Keratinocyte (primary cell): ENCODE measurements around the gene MCM9. TPM values are rescaled to one million over a fixed set of nuclear protein-coding genes. Genes with fewer than 3 reads are reported as not detected.

Experiments
- DNase-seq: peaks from one replicate; pipeline ENCODE4 v3.0.0-alpha.2; 2011; ENCODE audit warnings: low read depth, missing footprints, low spot score
- FAIRE-seq: peaks from 2 replicates; lab custom pipeline; 2011; peaks lifted over from hg19 to GRCh38; lab: Jason Lieb, UNC
- H2AFZ ChIP-seq: 2 replicates; pipeline ENCODE4 v1.6.0; 2012; ENCODE audit warnings: low read length, control low read depth, inconsistent platforms; ENCODE audit not compliant: control insufficient read depth
- H3K27ac ChIP-seq: 2 replicates; pipeline ENCODE4 v1.5.1; 2011; ENCODE audit warnings: low read length; ENCODE audit not compliant: control insufficient read depth, insufficient read depth
- H3K27me3 ChIP-seq: 3 replicates; pipeline ENCODE4 v1.6.0; 2011; ENCODE audit warnings: low read length; ENCODE audit not compliant: control insufficient read depth, insufficient read depth; ENCODE audit errors: extremely low read depth
- H3K36me3 ChIP-seq, 2 experiments: 2 replicates in 1 of 2; 3 replicates in 1 of 2; pipeline ENCODE4 v1.5.1; 2011; ENCODE audit warnings: low read length in 2 of 2, mild to moderate bottlenecking in 1 of 2; ENCODE audit not compliant: control insufficient read depth in 2 of 2, insufficient read depth in 2 of 2; ENCODE audit errors: extremely low read depth in 1 of 2
- H3K4me1 ChIP-seq: 3 replicates; pipeline ENCODE4 v1.5.1; 2011; ENCODE audit warnings: low read length; ENCODE audit not compliant: control insufficient read depth, insufficient read depth; ENCODE audit errors: extremely low read depth
- H3K4me2 ChIP-seq: 3 replicates; pipeline ENCODE4 v1.6.0; 2011; ENCODE audit warnings: low read depth, low read length; ENCODE audit not compliant: control insufficient read depth, insufficient read depth; ENCODE audit errors: extremely low read depth
- H3K4me3 ChIP-seq, 3 experiments: fragments of 200-600 bp in 1 of 3; sonication (generic) in 1 of 3; 2 replicates in 2 of 3; 3 replicates in 1 of 3; pipeline ENCODE4 v1.5.1; 2011 to 2016; ENCODE audit warnings: low read length in 3 of 3, mild to moderate bottlenecking in 3 of 3, control low read depth in 2 of 3, inconsistent platforms in 1 of 3, low read depth in 1 of 3, mixed read lengths in 1 of 3, mixed run types in 1 of 3, moderate library complexity in 1 of 3; ENCODE audit not compliant: control insufficient read depth in 2 of 3, insufficient read depth in 2 of 3; ENCODE audit errors: extremely low read depth in 1 of 3
- H3K79me2 ChIP-seq: 2 replicates; pipeline ENCODE4 v1.6.0; 2012; ENCODE audit warnings: low read length; ENCODE audit not compliant: control insufficient read depth, insufficient read depth
- H3K9ac ChIP-seq: 3 replicates; pipeline ENCODE4 v1.6.0; 2011; ENCODE audit warnings: low read length; ENCODE audit not compliant: control insufficient read depth, insufficient read depth; ENCODE audit errors: extremely low read depth
- H3K9me1 ChIP-seq: 3 replicates; pipeline ENCODE4 v1.6.0; 2011; ENCODE audit warnings: low read length; ENCODE audit not compliant: control insufficient read depth, insufficient read depth; ENCODE audit errors: extremely low read depth
- H3K9me3 ChIP-seq: 2 replicates; pipeline ENCODE4 v1.5.1; 2012; ENCODE audit warnings: low read depth, low read length; ENCODE audit not compliant: control insufficient read depth
- H4K20me1 ChIP-seq: 3 replicates; pipeline ENCODE4 v1.6.0; 2011; ENCODE audit warnings: low read length; ENCODE audit not compliant: control insufficient read depth, insufficient read depth; ENCODE audit errors: extremely low read depth
- CTCF ChIP-seq, 3 experiments: IDR thresholded peaks in 1 of 3; conservative IDR thresholded peaks in 1 of 3; optimal IDR thresholded peaks in 1 of 3; 2 replicates in 2 of 3; 3 replicates in 1 of 3; pipeline versions ENCODE3 to v1.5.1; 2011; ENCODE audit warnings: low read length in 3 of 3, mild to moderate bottlenecking in 3 of 3, moderate library complexity in 2 of 3, control low read depth in 1 of 3, inconsistent platforms in 1 of 3; ENCODE audit not compliant: insufficient read depth in 2 of 3; ENCODE audit errors: extremely low read depth in 1 of 3
- EZH2 ChIP-seq: IDR thresholded peaks from one replicate; pipeline ENCODE4 v1.6.1; 2012; ENCODE audit warnings: inconsistent platforms, mild to moderate bottlenecking, low read length, moderate library complexity
- dilution Hi-C: fragments of 300-500 bp; cut with MboI; formaldehyde crosslinking; loops from one replicate; pipeline ENCODE4 v1.7.0; 2020; ENCODE audit warnings: low sequenced_read_pairs; ENCODE audit not compliant: extremely low pct_ligation_motif_present
- polyA plus RNA-seq, 5 experiments: library from polyadenylated mRNA; depleted of rRNA in 3 of 5; stranded (reverse) in 3 of 5; stranded (forward) in 1 of 5; unstranded in 1 of 5; fragments of >200 nt; gene quantifications; 1 replicate in 1 of 5; 2 replicates in 3 of 5; 3 replicates in 1 of 5; pipeline versions ENCODE4 v1.2.1 to v1.2.3, GENCODE V29; 2011 to 2012; ENCODE audit warnings: missing spikeins in 2 of 5, low read depth in 1 of 5, low replicate concordance in 1 of 5

MCM9 gene
- polyA plus RNA-seq, 1 donor (not counting 4 experiments of a cell fraction or from before 2014, with no cell fraction given), result 3.1 TPM

GRCh38 chr6:118784641-118785164, 150.3 kb downstream of the MCM9 start:
- no peaks in the 10 kb centered on the region for H4K20me1 ChIP-seq
- H3K27ac ChIP-seq, result no peak overlapping the region
- no peak for TF ChIP-seq EZH2
- TF ChIP-seq CTCF (optimal IDR thresholded peaks at IDR 0.05 in 1 of 3, IDR thresholded peaks at IDR 0.05 in 1 of 3, conservative IDR thresholded peaks at IDR 0.05 in 1 of 3; ENCODE audit: extremely low read depth in 1 of 3, insufficient read depth in 2 of 3, low read length in 3 of 3), result no peak
- H2AFZ ChIP-seq, result no peak overlapping the region
- H3K27me3 ChIP-seq, result no peaks in the 10 kb centered on the region
- DNase-seq (no peak), FAIRE-seq (no peak)
- no peaks in the 10 kb centered on the region for H3K36me3 ChIP-seq
- no peaks in the 10 kb centered on the region for H3K4me1 ChIP-seq
- no peak overlapping the region for H3K4me3 ChIP-seq
- no peaks in the 10 kb centered on the region for H3K9me3 ChIP-seq
- H3K79me2 ChIP-seq, result no peaks in the 10 kb centered on the region
- dilution Hi-C loops, result no loop called here
- no peak overlapping the region for H3K4me2 ChIP-seq
- no peaks in the 10 kb centered on the region for H3K9me1 ChIP-seq
- no peak overlapping the region for H3K9ac ChIP-seq

GRCh38 chr6:118783931-118784550, 150.9 kb downstream of the MCM9 start:
- Histone ChIP-seq H3K4me3 (no peak overlapping the region), H3K79me2 (no peaks in the 10 kb centered on the region), H3K27me3 (no peaks in the 10 kb centered on the region), H3K4me2 (no peak overlapping the region), H3K9me1 (no peaks in the 10 kb centered on the region), H3K4me1 (no peaks in the 10 kb centered on the region), H4K20me1 (no peaks in the 10 kb centered on the region), H2AFZ (no peak overlapping the region), H3K9ac (no peak overlapping the region), H3K9me3 (no peaks in the 10 kb centered on the region), H3K36me3 (no peaks in the 10 kb centered on the region), H3K27ac (no peak overlapping the region)
- no peak for TF ChIP-seq EZH2
- TF ChIP-seq CTCF (optimal IDR thresholded peaks at IDR 0.05 in 1 of 3, IDR thresholded peaks at IDR 0.05 in 1 of 3, conservative IDR thresholded peaks at IDR 0.05 in 1 of 3; ENCODE audit: extremely low read depth in 1 of 3, insufficient read depth in 2 of 3, low read length in 3 of 3), result no peak
- dilution Hi-C loops, result no loop called here
- FAIRE-seq (no peak), DNase-seq (no peak)
